ENCODE data around the gene PGM2L1. TPM values are rescaled to one million over a fixed set of nuclear protein-coding genes. Genes with fewer than 3 reads are reported as not detected.

The PGM2L1 gene
- total RNA-seq, 2 donors from 2014 or later: 0.66 to 5.2 TPM

DNA sequence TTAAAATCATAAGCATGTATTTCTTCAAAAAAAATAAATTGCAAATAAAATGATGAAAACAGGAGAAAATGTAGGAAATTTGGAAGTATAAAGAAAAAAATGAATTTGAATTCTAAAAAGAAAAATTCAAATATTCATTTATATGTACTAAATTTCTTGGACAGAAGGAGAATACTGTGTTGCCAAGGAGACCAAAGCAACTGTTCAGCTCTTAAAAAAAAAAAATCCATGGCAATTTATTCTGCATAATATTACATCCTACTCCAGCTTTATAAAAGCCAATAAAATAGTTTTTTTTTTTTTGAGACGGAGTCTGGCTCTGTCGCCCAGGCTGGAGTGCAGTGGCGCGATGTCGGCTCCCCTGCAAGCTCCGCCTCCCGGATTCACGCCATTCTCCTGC is 6.0 kb downstream of the PGM2L1 start:
- no peaks in the 10 kb centered on the region for H3K27me3 ChIP-seq
- ATAC-seq (no peak), DNase-seq (no peak)
- no peaks in the 10 kb centered on the region for H3K36me3 ChIP-seq (replicated peaks in 1 of 2; ENCODE audit: insufficient read depth in 1 of 2, low read depth in 2 of 2)
- H3K9me3 ChIP-seq: no peaks in the 10 kb centered on the region
- peaks cover 12% of the 10 kb centered on the region for H3K4me1 ChIP-seq
- intact Hi-C loops (cut with DNase I): no loop called here
- 95 to 96% methylated on average over 8 of the region's 8 CpGs for WGBS, 2 donors
- no peak overlapping the region for H3K4me3 ChIP-seq
- TF ChIP-seq, protein P1, sequence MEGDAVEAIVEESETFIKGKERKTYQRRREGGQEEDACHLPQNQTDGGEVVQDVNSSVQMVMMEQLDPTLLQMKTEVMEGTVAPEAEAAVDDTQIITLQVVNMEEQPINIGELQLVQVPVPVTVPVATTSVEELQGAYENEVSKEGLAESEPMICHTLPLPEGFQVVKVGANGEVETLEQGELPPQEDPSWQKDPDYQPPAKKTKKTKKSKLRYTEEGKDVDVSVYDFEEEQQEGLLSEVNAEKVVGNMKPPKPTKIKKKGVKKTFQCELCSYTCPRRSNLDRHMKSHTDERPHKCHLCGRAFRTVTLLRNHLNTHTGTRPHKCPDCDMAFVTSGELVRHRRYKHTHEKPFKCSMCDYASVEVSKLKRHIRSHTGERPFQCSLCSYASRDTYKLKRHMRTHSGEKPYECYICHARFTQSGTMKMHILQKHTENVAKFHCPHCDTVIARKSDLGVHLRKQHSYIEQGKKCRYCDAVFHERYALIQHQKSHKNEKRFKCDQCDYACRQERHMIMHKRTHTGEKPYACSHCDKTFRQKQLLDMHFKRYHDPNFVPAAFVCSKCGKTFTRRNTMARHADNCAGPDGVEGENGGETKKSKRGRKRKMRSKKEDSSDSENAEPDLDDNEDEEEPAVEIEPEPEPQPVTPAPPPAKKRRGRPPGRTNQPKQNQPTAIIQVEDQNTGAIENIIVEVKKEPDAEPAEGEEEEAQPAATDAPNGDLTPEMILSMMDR (IDR thresholded peaks at IDR 0.05): no peak
- H3K27ac ChIP-seq: no peak overlapping the region

DNA sequence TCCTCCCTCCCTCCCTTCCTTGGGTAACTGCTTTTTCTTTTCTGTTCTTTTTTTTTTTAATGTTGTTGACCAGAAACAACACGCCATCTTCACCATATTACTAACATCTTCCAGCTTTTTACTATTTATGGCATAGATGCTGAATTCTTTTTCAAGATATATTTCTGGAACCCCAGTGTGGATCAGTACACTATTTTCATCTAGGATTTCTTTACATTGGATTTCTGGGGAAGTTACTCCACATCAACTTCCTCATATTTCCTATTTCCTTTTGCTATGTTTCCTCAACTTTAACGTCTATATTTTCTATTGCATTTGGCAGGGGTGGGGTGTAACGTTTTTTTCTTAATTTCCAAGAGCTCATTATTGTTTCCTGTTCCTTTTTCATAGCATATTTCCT is 7.0 kb downstream of the PGM2L1 start:
- H3K9me3 ChIP-seq: no peaks in the 10 kb centered on the region
- TF ChIP-seq, protein P1 (IDR thresholded peaks at IDR 0.05): no peak
- TF ChIP-seq POLR2A (IDR thresholded peaks at IDR 0.05): no peak
- WGBS, 2 donors: 54 to 58% methylated on average over 3 of the region's 3 CpGs
- DNase-seq: no peak
- no peak overlapping the region for H3K27ac ChIP-seq
- no peak for ATAC-seq
- H3K27me3 ChIP-seq: no peaks in the 10 kb centered on the region
- intact Hi-C loops (cut with DNase I): no loop called here
- peaks cover 3% of the 10 kb centered on the region for H3K4me1 ChIP-seq
- no peak overlapping the region for H3K4me3 ChIP-seq
- no peaks in the 10 kb centered on the region for H3K36me3 ChIP-seq (replicated peaks in 1 of 2; ENCODE audit: insufficient read depth in 1 of 2, low read depth in 2 of 2)

DNA sequence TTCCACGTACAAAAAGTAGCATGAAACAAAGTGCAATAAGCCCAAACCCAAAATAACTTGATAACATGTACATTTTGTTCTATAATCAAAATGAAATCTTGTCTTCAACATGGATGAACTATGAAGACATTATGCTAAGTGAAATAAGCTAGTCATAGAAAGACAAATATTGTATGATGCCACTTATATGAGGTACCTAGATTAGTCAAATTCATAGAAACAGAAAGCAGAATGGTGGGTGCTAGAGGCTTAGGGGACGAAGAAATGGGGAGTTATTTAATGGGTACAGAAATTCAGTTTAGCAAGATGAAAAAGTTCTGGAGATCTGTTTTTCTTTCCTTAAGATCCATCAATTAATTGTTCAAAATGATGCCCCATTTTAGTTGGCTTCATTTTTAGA is 7.5 kb downstream of the PGM2L1 start:
- ATAC-seq (no peak), DNase-seq (no peak)
- peaks cover 3% of the 10 kb centered on the region for H3K4me1 ChIP-seq

DNA sequence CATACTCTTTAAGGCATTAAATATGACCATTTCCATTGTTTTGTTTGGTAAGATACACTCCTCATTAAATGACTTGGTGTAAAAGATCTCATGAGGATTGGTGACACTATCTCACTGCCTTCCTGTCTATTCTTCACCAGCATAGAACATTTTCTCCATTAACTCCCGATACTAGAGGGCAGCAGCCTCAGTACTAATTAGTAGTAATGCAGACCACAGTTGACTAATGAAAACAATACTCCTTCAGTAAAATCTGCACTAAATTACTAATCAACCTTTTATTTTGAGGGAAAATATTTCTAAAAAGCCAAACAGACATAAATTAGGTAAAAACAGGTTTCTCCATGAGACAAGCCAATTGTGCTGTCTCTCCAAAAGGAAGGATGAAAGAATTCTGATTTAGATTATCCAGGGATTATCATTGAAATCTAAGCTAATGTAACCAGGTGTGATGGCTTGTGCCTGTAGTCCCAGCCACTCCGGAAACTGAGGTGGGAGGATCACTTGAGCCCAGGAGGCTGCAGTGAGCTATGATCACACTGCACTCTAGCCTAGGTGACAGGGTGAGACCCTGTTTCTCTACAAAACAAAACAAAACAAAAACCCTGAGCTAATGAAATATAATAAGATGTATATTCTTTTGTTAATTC is 9.4 kb downstream of the PGM2L1 start:
- 0 to 2% methylated on average over 2 of the region's 2 CpGs for WGBS, 2 donors
- no peaks in the 10 kb centered on the region for H3K27me3 ChIP-seq
- no peaks in the 10 kb centered on the region for H3K9me3 ChIP-seq
- no peak overlapping the region for H3K4me3 ChIP-seq
- DNase-seq (peak; percentile 65 to 80 (median 74)), ATAC-seq (peak; percentile 71)
- no peak for TF ChIP-seq POLR2A (IDR thresholded peaks at IDR 0.05)
- TF ChIP-seq, protein P1 (IDR thresholded peaks at IDR 0.05): peak; percentile 9 to 82 (median 77)
- H3K27ac ChIP-seq: no peak overlapping the region
- intact Hi-C loops (cut with DNase I): loop anchor here (5.0 kb wide), 1 partner anchor 58 kb away; no protein-coding TSS in a partner anchor
- peaks cover 3% of the 10 kb centered on the region for H3K4me1 ChIP-seq
- H3K36me3 ChIP-seq (replicated peaks in 1 of 2; ENCODE audit: insufficient read depth in 1 of 2, low read depth in 2 of 2): no peaks in the 10 kb centered on the region

More for the DNA sequence above, 7.5 kb downstream of the PGM2L1 start:
- intact Hi-C loops (cut with DNase I): no loop called here
- Histone ChIP-seq H3K36me3 (replicated peaks in 1 of 2; ENCODE audit: insufficient read depth in 1 of 2, low read depth in 2 of 2) (no peaks in the 10 kb centered on the region), H3K9me3 (no peaks in the 10 kb centered on the region), H3K27me3 (no peaks in the 10 kb centered on the region), H3K4me3 (no peak overlapping the region), H3K27ac (no peak overlapping the region)
- 71 to 75% methylated on average over 2 of the region's 2 CpGs for WGBS, 2 donors
- TF ChIP-seq, protein P1 (IDR thresholded peaks at IDR 0.05): no peak
- no peak for TF ChIP-seq POLR2A (IDR thresholded peaks at IDR 0.05)

DNA sequence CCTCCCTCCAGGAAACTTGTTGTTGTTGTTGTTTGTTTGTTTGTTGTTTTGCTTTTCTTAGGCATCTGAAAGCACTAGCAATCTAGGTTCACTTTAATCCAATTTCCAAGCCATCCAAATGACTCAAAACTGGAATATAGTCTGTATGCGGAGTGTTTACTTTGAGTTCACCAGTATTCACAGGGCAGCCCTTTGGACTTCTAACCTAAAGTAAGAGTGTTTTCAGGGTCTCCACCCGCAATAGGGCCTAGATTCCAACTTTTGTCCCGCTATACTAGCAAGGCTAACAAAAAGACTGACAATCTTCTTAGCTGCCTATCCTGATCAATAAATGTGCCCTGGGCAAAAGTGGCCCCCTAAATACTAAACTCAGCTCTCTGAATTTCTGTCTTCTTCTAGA is 13.6 kb downstream of the PGM2L1 start:
- ATAC-seq (no peak), DNase-seq (no peak)
- Histone ChIP-seq H3K4me3 (no peak overlapping the region), H3K4me1 (peaks cover 3% of the 10 kb centered on the region), H3K27me3 (no peaks in the 10 kb centered on the region), H3K27ac (no peak overlapping the region), H3K9me3 (no peaks in the 10 kb centered on the region), H3K36me3 (replicated peaks in 1 of 2; ENCODE audit: insufficient read depth in 1 of 2, low read depth in 2 of 2) (no peaks in the 10 kb centered on the region)
- WGBS, 2 donors: 91 to 95% methylated on average over 3 of the region's 3 CpGs
- TF ChIP-seq POLR2A (IDR thresholded peaks at IDR 0.05): no peak
- TF ChIP-seq, protein P1 (IDR thresholded peaks at IDR 0.05): no peak
- intact Hi-C loops (cut with DNase I): loop anchor here (5.0 kb wide), 1 partner anchor 63 kb away; no protein-coding TSS in a partner anchor
